ENCODE results near the gene TFF3. TPM values are rescaled to one million over a fixed set of nuclear protein-coding genes. Genes with fewer than 3 reads are reported as not detected.

The TFF3 gene
- total RNA-seq, 1 donor from 2014 or later, result not detected

GRCh38 chr21:42282715-42283114 is 32.5 kb downstream of the TFF3 start:
- no peak overlapping the region for H3K4me3 Mint-ChIP-seq
- H3K36me3 Mint-ChIP-seq (ENCODE audit: low read depth), result peaks cover 6% of the 10 kb centered on the region
- H3K9me3 Mint-ChIP-seq, result no peaks in the 10 kb centered on the region
- DNase-seq (ENCODE audit: low spot score), result no peak
- intact Hi-C loops (cut with micrococcal nuclease), result no loop called here
- H3K27ac Mint-ChIP-seq, result no peak overlapping the region
- H3K27me3 Mint-ChIP-seq (ENCODE audit: insufficient read depth), result no peaks in the 10 kb centered on the region
- no peaks in the 10 kb centered on the region for H3K4me1 Mint-ChIP-seq (ENCODE audit: low read depth)

GRCh38 chr21:42282021-42282420 is 33.2 kb downstream of the TFF3 start:
- DNase-seq (ENCODE audit: low spot score), result no peak
- no peak overlapping the region for H3K27ac Mint-ChIP-seq
- H3K4me3 Mint-ChIP-seq, result no peak overlapping the region
- H3K9me3 Mint-ChIP-seq, result no peaks in the 10 kb centered on the region
- H3K27me3 Mint-ChIP-seq (ENCODE audit: insufficient read depth), result no peaks in the 10 kb centered on the region
- intact Hi-C loops (cut with micrococcal nuclease), result no loop called here
- no peaks in the 10 kb centered on the region for H3K4me1 Mint-ChIP-seq (ENCODE audit: low read depth)
- H3K36me3 Mint-ChIP-seq (ENCODE audit: low read depth), result peaks cover 6% of the 10 kb centered on the region

- DNase-seq (ENCODE audit: low spot score), result no peak
- no peaks in the 10 kb centered on the region for H3K27me3 Mint-ChIP-seq (ENCODE audit: insufficient read depth)
- H3K36me3 Mint-ChIP-seq (ENCODE audit: low read depth), result peaks cover 2% of the 10 kb centered on the region
- no peak overlapping the region for H3K4me3 Mint-ChIP-seq
- H3K27ac Mint-ChIP-seq, result no peak overlapping the region
- intact Hi-C loops (cut with micrococcal nuclease), result no loop called here
- no peaks in the 10 kb centered on the region for H3K4me1 Mint-ChIP-seq (ENCODE audit: low read depth)
- H3K9me3 Mint-ChIP-seq, result no peaks in the 10 kb centered on the region
Observed at GRCh38 chr21:42281181-42281680, 34.0 kb downstream of the TFF3 start.

DNA sequence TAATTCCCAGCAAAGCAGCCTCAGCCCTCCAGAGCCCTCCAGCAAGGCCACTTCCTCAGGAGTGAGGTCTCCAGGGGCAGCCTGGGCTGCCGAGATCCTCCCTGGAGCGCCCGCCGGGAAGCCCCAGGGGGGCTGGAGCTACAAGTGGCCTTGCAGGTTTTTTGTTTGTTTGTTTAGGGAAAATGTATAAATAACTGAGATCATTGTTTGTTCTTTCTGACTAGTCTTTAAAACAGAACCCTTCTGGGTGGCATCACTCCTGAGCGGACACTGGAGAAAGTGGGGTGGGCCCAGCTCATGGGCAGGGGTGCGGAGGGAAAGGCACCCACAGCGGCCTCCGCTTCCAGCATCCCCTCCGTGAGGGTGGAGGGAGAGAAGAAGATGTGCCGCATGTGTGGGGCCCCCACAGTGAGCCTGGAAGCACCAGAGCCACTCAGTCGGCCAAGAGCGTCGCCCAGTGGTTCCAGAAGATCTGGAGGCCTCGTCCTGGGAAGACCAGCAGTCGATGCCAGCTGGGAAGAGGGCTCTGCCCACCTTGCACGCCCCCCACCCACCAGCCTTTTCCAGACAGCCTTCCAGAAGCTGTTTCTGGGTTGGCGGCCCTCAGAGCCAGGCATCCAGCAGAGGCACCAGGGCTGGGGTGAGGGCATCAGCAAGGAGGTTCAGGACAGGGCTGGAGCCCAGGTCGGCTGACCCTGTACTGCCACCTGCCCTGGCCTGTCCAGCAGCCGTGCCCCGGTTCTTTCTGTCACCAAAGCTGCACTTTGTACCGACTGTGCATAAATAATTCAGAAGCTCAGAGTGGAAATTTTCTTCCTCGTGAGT is 34.6 kb downstream of the TFF3 start:
- Mint-ChIP-seq H3K4me3 (no peak overlapping the region), H3K9me3 (no peaks in the 10 kb centered on the region)

DNA sequence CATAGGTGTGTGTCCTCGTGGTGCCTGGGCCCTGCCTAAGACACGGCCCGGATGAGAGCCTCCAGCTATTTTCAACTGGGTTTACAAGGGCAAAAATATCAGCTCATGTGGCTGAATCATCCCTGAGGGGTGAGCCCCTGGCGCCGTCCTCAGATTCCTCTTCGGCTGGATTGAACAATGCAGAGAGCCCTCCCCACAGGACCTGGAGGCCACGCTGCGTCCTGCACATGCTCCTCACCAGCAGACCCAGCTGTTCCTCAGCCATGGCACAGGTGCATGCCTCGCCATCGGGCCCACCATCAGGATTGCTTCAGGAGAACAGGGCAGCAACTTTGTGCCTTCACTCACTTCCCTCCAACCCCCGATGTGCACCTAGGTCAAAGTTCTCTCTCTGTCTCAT is 35.3 kb downstream of the TFF3 start:
- Mint-ChIP-seq H3K4me1 (ENCODE audit: low read depth) (no peaks in the 10 kb centered on the region), H3K36me3 (ENCODE audit: low read depth) (peaks cover 2% of the 10 kb centered on the region), H3K27ac (no peak overlapping the region), H3K9me3 (no peaks in the 10 kb centered on the region), H3K4me3 (no peak overlapping the region), H3K27me3 (ENCODE audit: insufficient read depth) (no peaks in the 10 kb centered on the region)
- intact Hi-C loops (cut with micrococcal nuclease), result no loop called here
- no peak for DNase-seq (ENCODE audit: low spot score)

More for the DNA sequence above, 34.6 kb downstream of the TFF3 start:
- DNase-seq (ENCODE audit: low spot score), result no peak
- H3K27me3 Mint-ChIP-seq (ENCODE audit: insufficient read depth), result no peaks in the 10 kb centered on the region
- intact Hi-C loops (cut with micrococcal nuclease), result no loop called here
- H3K4me1 Mint-ChIP-seq (ENCODE audit: low read depth), result no peaks in the 10 kb centered on the region
- H3K36me3 Mint-ChIP-seq (ENCODE audit: low read depth), result no peaks in the 10 kb centered on the region
- H3K27ac Mint-ChIP-seq, result no peak overlapping the region

DNA sequence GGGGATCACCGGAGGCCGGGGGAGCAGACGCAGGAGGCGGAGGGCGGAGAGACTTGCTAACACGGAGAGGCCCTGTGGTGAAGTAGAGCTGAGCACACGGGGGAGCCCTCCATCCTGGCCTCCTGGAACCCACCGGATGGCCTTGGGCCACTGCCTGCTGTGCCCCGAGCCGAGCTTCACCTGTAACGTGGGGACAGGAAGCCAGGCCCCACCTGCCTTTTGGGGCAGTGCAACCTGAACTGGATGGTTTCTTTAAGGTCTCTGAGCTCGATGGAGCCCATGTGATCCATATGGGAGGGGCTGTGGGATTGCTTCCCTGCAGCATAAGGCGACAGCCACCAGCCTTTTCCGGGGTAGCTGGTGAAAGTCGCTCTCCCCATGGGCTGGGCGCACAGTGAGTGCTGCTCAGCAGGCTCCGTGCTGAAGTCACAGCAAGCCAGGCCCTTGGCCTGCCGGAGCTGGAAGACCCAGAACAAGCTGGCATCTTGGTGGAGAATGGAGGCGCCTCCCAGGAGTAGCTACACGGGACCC is 35.8 kb downstream of the TFF3 start:
- intact Hi-C loops (cut with micrococcal nuclease), result no loop called here
- Mint-ChIP-seq H3K4me3 (no peak overlapping the region), H3K9me3 (no peaks in the 10 kb centered on the region), H3K4me1 (ENCODE audit: low read depth) (no peaks in the 10 kb centered on the region), H3K27me3 (ENCODE audit: insufficient read depth) (no peaks in the 10 kb centered on the region), H3K36me3 (ENCODE audit: low read depth) (peaks cover 2% of the 10 kb centered on the region), H3K27ac (no peak overlapping the region)
- no peak for DNase-seq (ENCODE audit: low spot score)

GRCh38 chr21:42278451-42279149 is 36.6 kb downstream of the TFF3 start:
- Mint-ChIP-seq H3K9me3 (no peaks in the 10 kb centered on the region), H3K4me1 (ENCODE audit: low read depth) (no peaks in the 10 kb centered on the region), H3K27me3 (ENCODE audit: insufficient read depth) (no peaks in the 10 kb centered on the region), H3K4me3 (no peak overlapping the region), H3K27ac (no peak overlapping the region), H3K36me3 (ENCODE audit: low read depth) (peaks cover 2% of the 10 kb centered on the region)
- DNase-seq (ENCODE audit: low spot score), result no peak
- intact Hi-C loops (cut with micrococcal nuclease), result no loop called here

- Mint-ChIP-seq H3K9me3 (no peaks in the 10 kb centered on the region), H3K4me1 (ENCODE audit: low read depth) (no peaks in the 10 kb centered on the region), H3K36me3 (ENCODE audit: low read depth) (peaks cover 2% of the 10 kb centered on the region), H3K27ac (no peak overlapping the region), H3K27me3 (ENCODE audit: insufficient read depth) (no peaks in the 10 kb centered on the region), H3K4me3 (no peak overlapping the region)
- no peak for DNase-seq (ENCODE audit: low spot score)
- intact Hi-C loops (cut with micrococcal nuclease), result no loop called here
Observed at GRCh38 chr21:42277593-42277992, 37.6 kb downstream of the TFF3 start.

- no peak for DNase-seq (ENCODE audit: low spot score)
- Mint-ChIP-seq H3K9me3 (no peaks in the 10 kb centered on the region), H3K36me3 (ENCODE audit: low read depth) (peaks cover 2% of the 10 kb centered on the region), H3K27ac (no peak overlapping the region), H3K27me3 (ENCODE audit: insufficient read depth) (no peaks in the 10 kb centered on the region), H3K4me1 (ENCODE audit: low read depth) (no peaks in the 10 kb centered on the region), H3K4me3 (no peak overlapping the region)
- intact Hi-C loops (cut with micrococcal nuclease), result no loop called here
Observed at GRCh38 chr21:42276526-42277154, 38.6 kb downstream of the TFF3 start.

GRCh38 chr21:42276076-42276475 is 39.1 kb downstream of the TFF3 start:
- Mint-ChIP-seq H3K27me3 (ENCODE audit: insufficient read depth) (no peaks in the 10 kb centered on the region), H3K9me3 (no peaks in the 10 kb centered on the region), H3K27ac (no peak overlapping the region), H3K36me3 (ENCODE audit: low read depth) (peaks cover 3% of the 10 kb centered on the region), H3K4me1 (ENCODE audit: low read depth) (no peaks in the 10 kb centered on the region), H3K4me3 (no peak overlapping the region)
- intact Hi-C loops (cut with micrococcal nuclease), result no loop called here
- no peak for DNase-seq (ENCODE audit: low spot score)

DNA sequence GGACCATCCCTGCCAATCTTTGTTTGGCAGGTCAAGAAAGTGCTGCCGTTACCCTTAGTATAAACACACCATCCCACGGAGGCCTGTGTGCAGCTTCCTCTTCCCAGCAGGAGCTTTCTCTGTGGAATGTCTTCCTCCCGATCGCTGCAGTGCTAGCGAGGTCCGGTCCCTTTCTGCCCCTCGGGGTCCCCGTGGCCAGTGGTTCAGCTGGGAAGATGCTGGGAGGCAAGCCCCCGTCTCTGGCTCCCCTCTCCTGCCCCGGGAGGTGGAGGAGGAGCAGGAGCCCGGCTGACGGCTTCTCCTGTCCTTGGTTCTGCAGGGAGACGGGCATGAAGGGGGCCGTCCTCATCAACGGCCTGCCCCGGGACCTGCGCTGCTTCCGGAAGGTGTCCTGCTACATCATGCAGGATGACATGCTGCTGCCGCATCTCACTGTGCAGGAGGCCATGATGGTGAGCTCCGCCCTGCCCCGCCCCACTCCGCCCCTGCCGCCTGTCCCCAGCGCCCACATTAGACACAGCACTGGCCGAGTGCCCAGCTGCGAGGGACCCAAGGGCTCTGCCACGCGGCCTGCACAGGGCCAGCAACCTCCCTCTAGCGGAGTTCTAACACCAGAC is 42.1 kb downstream of the TFF3 start:
- H3K27me3 Mint-ChIP-seq (ENCODE audit: insufficient read depth), result no peaks in the 10 kb centered on the region
- no peaks in the 10 kb centered on the region for H3K9me3 Mint-ChIP-seq
- peaks cover 3% of the 10 kb centered on the region for H3K36me3 Mint-ChIP-seq (ENCODE audit: low read depth)
- no peak overlapping the region for H3K27ac Mint-ChIP-seq
- H3K4me3 Mint-ChIP-seq, result no peak overlapping the region
- no peak for DNase-seq (ENCODE audit: low spot score)
- H3K4me1 Mint-ChIP-seq (ENCODE audit: low read depth), result peaks cover 3% of the 10 kb centered on the region
- intact Hi-C loops (cut with micrococcal nuclease), result no loop called here

- intact Hi-C loops (cut with micrococcal nuclease), result no loop called here
- Mint-ChIP-seq H3K36me3 (ENCODE audit: low read depth) (peaks cover 3% of the 10 kb centered on the region), H3K4me1 (ENCODE audit: low read depth) (peaks cover 9% of the 10 kb centered on the region), H3K9me3 (no peaks in the 10 kb centered on the region), H3K27ac (no peak overlapping the region), H3K4me3 (no peak overlapping the region), H3K27me3 (ENCODE audit: insufficient read depth) (no peaks in the 10 kb centered on the region)
- DNase-seq (ENCODE audit: low spot score), result no peak
Observed at GRCh38 chr21:42272109-42272962, 42.9 kb downstream of the TFF3 start.

All from activated T-helper 1 cell treated with anti-CD3 and anti-CD28 coated beads, Interleukin-12 subunit alpha, Interleukin-12 subunit beta, Interleukin-2, Interleukin-4 antibody, amounts not matched to agents 30 ng/mL and 10 ng/mL and 1 ng/mL, durations not matched to agents 14 hours and 24 hours and 36 hours (primary cell).